Activated CD8-positive, alpha-beta memory T cell treated with anti-CD3 and anti-CD28 coated beads, Interleukin-2, amount 50 U/mL, for 1 hour (primary cell): ENCODE data around the gene SS18L1.

Experiments used
- DNase-seq: peaks from one replicate; pipeline ENCODE4 v3.0.0-alpha.2; 2020; ENCODE audit errors: extremely low read depth

The SS18L1 gene

DNA sequence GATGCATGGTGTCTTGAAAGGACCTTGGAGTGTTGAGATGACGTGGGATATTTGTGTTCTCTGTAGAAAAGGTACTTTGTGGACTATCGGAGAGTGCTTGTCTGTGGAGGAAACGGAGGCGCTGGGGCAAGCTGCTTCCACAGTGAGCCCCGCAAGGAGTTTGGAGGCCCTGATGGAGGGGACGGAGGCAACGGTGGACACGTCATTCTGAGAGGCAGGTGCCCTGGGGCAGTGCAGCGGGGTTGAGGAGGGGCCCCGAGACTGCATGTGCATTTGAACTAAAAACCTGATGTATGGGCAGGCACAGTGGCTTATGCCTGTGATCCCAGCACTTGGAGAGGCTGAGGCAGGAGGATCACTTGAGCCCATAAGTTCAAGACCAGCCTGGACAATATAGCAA lies 52.2 kb downstream of the SS18L1 start:
- DNase-seq = no peak

DNA sequence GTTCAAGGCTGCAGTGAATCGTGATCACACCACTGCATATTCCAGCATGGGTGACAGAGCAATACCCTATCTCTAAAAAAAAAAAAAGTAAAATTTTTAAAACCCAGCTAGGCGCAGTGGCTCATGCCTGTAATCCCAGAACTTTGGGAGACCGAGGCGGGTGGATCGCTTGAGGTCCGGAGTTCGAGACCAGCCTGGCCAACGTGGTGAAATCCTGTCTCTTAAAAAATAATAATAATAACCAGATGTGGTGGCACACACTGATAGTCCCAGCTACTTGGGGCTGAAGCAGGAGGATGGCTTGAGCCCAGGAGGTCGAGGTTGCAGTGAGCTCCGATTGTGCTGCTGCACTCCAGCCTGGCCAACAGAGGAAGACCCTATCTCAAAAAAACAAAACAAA lies 52.7 kb downstream of the SS18L1 start:
- no peak for DNase-seq

DNA sequence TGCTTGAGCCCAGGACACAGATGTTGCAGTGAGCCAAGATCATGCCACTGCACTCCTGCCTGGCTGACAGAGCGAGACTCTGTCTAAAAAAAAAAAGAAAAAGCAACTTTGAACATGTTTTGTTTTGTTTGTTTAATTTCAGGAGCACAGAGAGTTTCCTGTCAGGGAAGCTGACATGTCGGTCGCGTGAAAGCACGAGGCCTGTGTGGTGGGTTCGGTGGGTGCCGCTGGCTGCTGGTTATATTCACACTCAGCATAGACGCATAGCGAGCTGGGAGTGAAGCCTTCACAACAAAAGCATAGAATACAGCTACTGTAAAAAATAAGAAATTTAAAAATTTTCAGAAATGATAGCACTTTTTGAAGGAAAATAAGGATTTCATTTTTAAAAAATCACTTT lies 53.7 kb downstream of the SS18L1 start:
- DNase-seq = no peak

DNA sequence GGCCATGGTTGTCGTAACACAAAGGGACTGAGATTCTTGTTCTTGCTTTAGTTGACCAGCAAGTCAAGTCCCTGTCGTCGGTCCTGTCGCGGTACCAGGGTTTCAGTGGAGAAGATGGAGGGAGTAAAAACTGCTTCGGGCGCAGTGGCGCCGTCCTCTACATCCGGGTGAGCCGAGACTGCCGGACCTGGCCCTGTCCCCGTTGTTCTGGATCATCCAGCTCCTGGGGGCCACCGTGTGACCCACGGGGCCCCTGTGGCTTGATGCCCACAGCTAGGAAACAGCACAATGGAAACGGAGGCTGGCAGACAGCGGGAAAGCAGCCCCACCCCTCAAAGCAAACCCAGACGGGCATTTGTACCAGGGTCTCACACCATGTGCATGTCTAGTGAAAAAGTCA lies 54.2 kb downstream of the SS18L1 start:
- no peak for DNase-seq

DNA sequence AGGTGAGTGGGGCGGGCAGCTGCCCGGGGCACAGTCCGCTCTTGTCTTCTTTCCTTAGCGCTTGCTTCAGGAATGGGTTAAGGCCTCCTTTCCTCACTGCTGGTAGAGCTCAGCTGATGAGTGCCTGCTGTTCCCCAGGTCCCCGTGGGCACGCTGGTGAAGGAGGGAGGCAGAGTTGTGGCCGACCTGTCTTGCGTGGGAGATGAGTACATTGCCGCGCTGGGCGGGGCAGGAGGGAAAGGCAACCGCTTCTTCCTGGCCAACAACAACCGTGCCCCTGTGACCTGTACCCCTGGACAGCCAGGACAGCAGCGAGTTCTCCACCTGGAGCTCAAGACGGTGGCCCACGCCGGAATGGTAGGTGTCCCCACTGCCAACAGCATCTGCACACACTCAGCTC lies 54.9 kb downstream of the SS18L1 start:
- DNase-seq = no peak

DNA sequence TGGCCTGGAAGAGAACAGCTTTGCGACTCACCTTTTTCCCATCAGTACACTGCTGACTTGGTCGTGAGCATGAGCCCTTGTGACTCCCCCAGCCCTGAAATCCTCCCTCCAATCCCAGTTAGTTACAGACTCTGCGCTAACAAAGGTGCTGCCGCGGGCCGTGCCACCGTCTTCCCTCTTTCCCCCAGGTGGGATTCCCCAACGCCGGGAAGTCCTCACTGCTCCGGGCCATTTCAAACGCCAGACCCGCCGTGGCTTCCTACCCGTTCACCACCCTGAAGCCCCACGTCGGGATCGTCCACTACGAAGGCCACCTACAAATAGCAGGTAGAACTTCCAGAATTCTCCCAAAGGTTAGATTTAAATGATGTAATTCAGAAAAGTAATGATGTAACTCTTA lies 55.4 kb downstream of the SS18L1 start:
- no peak for DNase-seq

DNA sequence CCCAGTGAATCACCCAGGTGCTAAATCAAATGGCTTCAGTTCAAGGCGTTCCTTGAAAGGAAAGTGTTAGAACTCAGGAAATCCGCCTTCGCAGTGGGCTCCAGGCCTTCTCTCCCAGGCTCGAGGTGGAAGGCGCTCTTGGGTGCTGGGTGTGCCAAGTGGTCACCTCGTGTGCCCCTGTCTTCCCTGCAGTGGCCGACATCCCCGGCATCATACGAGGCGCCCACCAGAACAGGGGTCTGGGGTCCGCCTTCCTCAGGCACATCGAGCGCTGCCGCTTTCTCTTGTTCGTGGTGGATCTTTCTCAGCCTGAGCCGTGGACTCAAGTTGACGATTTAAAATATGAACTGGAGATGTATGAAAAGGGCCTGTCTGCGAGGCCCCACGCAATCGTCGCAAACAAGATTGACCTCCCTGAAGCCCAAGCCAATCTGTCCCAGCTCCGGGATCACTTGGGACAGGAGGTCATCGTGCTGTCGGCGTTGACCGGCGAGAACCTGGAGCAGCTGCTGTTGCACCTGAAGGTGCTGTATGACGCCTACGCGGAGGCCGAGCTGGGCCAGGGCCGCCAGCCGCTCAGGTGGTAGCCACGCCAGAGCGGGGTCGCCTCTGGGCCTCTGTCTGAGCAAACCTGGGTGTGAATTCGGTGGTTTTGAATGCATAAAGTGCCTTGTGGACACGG lies 57.1 kb downstream of the SS18L1 start:
- DNase-seq = no peak

DNA sequence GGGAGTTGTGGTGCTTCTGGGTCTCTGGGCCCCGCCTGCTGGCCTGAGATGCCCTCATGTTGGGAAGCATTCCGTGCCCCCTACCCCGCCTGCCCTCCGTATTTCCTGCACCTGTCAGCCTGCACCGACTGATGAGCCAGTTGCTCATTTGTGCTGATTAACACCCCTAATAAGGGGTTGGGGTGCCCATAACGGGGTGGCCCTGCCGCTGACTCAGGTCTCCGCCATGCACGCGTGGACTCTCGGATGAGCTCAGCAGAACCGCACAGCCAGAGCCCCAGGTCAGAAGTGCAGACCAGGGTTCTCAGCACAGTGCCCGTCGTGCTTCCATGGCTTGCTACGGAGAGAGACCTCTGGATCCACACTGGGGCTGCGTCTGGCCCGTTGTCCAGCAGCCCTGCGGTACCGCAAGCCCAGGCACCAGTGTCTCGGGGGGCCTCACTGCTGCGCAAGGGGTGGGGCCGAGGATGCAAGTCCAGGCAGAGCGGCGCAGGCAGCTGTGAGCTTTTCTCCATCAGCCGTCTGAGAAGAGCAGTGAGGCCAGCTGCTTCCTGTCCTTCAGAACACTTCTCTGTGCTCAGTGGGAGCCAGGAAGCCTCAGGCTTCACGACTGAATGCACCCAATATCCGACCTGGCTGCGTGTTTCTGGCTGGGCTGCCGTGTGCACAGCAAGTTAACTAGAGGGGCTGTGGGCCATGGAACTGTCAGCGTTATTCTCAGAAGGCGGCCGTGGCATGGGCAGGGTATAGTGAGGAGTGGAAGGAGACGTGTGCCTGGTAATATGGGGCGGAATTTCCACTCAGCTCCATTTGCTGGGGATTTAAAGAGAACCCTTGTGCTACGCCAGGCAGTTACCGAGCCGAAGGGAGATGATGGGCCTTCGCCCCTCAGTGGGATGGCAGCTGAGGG lies 57.9 kb downstream of the SS18L1 start:
- no peak for DNase-seq

DNA sequence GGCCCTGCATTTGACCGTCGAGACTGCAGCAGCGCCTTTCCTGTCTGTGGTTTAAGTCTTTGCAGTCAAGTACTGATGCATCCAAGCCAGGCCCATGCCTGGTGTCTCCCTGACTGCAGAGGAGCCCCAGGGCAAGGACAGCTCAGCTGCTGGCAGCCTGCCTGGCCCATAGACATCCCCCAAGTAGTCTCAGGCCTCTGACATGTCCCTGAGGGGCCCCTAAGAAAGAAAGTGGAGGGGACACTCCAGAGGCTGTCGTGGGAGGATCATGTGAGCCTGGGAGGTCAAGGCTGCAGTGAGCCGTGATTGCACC lies 58.5 kb downstream of the SS18L1 start:
- DNase-seq = no peak

DNA sequence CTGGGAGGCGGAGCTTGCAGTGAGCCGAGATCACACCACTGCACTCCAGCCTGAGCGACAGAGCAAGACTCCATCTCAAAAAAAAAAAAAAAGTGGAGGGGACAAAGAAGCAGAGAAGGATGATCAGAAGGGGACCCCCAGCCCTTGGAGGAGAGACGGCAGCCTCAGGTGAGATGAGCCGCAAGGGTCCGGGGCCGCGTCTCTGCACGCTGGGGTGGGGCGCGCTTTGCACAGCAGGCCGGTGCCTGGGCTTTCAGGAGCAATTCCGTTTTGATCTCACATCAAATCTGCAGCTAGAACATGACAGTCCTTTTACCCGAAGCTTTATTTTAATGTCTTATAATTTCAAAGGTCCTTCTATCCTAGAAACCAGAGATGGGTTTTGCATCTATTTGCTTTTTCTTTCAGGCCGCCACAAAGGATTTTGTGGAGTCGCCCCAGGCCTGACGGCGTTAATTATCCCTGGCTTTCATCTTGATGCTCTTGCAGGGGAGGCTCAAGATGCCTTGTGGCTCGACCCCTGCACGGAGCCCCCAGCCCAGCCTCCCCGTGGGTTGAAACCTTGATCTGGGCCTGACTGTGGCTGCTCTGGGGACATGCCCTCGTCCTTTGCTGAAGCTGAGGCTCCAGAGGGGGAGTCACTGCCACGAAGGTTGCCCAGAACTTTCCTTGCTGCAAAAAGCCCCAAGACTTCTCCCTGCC lies 59.3 kb downstream of the SS18L1 start:
- DNase-seq = no peak

DNA sequence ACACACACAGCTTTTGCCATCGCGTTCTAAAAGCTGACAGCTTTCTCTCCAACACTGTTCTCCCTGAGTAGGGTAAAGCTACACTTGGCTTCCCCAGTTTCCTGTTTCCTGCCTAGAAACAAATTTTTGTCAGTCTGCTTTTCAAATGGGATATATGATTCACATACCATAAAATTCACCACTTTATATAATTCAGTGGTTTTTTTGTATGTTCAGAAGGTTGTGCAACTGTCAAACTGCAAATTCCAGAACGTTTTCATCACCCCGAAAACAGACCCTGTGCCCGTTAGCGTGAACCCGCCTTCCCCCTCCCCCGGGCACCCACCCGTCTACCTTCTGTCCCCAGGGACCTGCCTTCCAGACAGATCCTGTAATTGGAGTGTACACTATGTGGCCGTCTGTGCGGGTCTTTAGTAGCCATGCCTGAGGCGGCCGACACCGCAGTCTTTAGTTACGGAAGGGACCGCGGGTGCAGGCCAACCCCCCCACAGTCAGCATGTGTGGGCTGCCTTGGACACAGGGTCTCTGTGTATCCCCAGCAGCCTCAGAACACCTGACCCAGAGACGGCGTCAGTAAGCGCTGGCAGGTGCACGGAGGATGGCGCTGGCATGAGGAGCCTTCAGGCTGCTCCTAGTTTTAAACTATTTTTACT lies 59.9 kb downstream of the SS18L1 start:
- DNase-seq = no peak

DNA sequence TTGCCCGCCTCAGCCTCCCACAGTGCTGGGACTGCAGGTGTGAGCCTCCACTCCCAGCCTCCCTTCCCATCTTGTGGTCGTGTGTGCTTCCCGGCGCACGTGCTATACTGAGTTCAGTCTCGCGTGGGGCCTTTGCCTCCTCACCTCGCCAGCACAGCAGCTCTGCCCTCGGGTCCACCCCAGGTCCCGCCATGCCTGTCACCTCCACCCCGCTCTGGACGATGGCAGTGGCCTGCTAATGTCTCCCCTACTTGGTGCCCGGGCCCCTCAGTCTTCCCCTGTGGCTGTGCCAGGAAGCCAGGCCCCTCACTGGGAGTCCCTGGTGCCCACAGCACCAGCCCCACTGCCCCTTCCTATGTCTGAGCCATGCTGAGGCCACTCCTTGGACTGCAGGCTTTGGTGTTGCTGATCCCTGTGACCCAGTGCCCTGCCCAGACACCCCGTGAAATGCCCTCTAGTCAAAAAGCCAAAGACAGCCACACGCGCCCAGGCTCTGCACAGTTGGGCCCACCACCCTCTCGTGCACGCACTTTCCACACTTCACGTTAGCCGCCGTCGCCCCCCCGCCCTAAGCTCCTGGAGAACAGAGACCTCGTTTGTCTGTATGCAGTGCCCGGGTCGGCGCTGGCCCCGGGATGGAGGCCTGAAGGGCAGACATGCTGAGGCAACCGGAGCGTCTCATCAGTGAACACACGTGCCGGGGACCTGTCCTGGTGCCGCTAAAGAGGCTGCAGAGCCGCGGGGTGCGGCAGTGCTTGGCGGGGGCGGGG lies 62.2 kb downstream of the SS18L1 start:
- no peak for DNase-seq

DNA sequence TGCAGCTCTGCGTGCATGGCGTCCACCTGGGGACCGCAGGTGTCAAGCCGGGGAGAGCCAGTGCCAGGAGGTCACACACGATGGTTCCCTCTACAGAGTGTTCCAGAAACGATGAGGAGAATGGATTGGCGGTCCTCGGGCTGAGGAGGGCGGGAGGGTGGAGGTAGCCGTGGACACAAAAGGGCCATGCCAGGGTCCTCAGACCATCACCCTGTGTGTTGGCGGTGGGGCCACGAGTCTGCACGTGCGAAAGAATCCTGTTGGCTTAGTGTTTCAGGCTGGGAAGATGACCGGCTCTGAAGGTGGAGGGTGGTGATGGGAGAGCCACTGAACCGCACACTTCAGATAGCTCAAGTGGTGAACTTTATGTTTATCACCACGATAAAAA lies 62.8 kb downstream of the SS18L1 start:
- no peak for DNase-seq

DNA sequence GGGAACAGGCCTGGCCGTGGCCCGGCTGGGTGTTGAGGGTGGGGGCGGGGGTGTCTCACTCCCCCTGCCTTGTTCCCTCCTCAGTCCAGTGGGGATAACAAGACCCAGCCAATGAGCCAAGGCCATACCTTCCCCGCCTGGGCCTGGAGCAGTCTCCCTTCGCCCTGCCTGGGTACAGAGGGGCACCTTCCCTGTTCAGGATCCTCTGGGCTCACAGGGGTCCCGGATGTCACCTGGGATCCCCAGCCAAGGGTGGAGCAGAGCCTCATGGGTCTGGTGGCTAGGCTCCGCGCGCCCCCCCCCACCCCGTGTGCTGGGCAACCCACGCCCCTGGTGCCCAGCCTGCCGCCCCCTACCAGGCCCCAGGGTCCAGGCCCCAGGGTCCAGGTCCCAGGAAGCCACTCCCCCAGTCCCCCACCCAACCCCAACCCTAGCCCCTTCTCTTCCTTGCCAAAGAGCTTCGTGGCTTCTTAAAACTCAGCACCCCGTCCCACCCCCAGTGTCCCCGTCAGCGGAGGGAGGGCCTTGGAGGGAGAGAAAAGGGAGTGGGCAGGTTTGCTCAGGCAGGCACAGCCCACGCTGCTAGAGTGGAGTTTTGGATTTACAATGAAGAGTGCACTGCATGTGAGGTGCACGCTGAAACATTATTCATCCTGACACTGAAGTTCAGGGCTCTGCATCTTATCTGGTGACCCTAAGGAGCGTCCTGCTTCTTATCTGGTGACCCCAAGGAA lies 64.7 kb downstream of the SS18L1 start:
- no peak for DNase-seq

DNA sequence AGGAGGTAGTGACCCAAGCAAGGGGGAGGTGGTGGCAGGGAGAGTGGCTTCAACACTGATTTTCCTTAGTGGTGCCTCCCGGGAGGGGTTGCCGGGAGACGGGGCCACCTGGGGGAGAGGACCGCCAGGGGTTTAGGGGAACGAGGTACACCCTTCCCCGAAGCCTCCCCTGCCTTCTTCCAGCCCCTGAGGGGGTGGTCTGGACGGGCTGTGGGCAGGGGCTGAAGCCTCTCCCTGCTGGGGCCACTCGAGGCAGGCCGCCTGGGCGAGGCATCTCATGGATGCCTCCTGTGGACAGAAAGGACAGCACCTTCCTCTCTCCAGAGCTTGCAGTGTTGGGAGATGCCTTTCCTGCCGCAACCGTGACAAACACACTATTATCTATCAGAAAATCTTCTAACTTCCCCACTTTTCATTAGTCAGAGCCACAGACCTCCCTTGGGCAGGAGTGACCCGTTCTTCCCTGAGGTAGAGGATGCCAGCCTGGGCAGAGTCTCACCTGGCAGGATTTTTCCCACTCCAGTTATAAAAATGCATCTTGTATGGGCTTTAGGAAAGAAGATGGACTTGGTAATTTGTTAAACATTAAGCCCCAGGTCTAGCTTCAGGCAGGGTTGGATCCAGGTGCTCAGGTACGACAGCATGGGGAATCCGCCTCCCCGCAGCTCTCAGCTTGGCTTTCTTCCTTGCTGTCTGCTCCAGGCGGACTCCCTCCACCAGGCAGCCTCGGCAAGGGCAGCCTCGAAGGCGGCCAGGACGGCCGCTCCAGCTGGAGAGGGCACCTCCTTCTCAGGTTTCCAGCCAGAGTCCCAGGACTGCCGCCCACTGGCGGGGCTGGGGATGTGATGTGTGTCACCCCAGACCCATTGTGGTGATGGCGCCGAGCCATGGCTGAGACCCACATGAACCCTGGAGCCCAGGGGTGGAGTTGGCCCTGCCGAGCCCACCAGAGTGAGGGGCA lies 65.5 kb downstream of the SS18L1 start:
- DNase-seq = no peak

DNA sequence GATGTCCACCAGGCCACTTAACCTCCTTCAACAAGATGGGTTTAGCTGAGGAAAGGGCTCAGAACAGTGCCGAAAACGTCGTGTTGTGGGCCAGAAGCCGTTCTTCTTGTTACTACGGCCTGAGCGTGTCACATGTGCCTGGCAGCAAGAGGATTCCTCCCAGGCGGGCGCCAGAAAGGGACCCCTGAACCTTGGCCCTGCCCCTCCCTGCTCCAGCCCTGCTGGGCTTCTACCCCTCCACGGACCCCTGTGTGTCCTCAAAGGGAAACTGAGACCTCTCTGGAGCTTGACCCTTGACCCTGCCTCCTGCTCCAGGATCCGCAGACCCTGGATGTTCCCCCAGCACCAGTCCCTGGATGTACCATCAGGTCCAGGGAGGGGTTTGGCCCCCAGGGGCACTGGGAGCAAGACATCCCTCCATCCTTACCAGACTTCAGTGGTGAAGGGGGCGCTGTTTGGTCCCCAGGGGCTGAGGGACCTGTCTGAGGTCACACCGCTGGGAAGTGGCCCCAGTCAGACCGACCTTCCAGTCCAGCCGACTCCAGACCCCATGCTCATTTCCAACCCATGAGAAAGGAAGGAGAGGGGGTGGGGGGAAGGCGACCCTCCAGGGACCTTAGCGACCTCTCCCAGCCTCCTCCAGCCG lies 66.4 kb downstream of the SS18L1 start:
- DNase-seq = no peak

DNA sequence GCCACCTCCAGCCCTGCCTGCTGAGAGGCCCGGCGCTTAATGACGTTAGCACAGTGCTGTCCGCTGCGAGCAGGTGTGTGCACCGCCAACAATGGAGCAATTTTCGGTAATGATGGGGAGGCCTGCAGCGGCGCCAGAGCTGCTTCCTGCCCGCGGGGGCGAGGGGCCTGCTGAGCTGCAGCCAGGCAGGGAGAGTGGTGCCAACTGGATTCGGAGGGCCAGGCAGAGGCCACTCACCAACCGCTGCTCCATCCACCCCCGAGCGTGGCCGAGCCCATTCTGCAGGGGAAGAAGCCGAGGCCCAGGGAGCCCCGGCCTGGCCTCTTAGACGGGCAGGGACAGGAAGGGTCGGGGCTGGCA lies 66.9 kb downstream of the SS18L1 start:
- no peak for DNase-seq

DNA sequence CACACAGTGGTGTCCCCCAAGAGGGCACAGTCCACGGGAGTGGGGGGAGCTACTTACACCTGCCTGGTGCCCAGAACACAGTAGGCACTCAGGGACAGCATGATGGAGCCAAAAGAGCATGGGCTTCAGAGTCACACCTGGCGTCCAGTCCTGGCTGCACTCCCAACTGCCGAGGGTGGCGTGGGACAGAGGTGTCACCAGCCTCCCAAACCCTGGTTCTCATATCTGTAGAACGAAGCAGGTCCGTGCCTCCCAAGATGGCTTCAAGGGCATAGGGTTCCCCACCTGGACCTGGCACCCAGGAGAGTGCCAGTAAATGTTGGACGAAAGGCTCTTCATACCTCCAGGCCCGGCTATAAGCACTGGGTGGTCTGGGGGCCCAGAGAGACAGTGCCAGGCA lies 67.6 kb downstream of the SS18L1 start:
- DNase-seq = no peak

DNA sequence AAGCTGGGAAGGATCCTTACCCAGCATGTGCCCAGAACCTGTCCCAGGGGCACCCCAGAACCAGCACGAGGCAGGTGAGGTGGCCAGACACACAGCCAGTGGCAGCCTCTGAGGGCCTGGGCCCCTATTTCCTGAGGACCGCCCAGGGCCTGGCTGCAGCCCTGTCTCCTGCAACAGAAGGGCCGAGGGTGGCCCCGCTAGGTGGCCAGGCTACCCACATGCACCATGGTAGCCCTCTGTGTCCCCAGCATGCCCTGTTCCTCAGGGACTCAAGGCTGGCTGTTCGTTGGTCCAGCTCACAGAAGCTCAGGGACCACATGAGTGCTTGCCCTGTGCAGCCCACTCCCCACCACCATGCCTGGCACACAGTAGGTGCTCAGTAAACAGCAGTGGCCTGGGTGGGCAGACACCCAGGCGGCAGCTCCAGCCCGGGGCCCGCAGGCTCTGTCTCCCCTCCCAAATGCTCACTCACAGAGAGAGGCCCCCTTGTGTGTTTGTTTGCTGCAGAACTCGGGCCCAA lies 68.3 kb downstream of the SS18L1 start:
- DNase-seq = no peak
